Activated gamma-delta T cell treated with anti-CD3 and anti-CD28 coated beads, Interleukin-2, amount 50 U/mL, for 16 hours (primary cell): Measurements from ENCODE around the gene GLS.
"Not testable (repeated sequence)": the region's sequence is repeated elsewhere in the genome, so short reads cannot be mapped to it uniquely, and the experiment has no call there.

Source experiments
- DNase-seq: peaks from one replicate; pipeline ENCODE4 v3.0.0-alpha.2; 2020; ENCODE audit warnings: low read depth

The GLS gene

DNA sequence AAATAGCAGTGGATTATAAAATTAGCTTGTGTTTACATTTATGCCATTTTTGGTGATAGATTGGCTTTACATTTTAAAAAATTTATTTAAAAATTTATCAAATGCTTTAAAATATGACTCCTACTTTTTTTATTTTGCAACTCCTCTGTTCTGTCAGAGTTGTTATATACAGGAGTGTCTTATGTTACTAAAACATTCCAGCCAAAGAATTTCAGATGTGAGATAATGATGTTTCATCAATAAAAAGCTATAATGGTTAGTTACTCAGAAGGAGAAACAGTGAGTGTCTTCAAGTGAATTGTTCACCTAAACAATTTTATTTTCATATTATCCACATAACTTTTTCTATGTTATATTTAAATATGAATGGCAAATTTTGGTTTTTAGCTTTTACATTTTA, 52.7 kb downstream of the GLS start:
- DNase-seq: no peak

DNA sequence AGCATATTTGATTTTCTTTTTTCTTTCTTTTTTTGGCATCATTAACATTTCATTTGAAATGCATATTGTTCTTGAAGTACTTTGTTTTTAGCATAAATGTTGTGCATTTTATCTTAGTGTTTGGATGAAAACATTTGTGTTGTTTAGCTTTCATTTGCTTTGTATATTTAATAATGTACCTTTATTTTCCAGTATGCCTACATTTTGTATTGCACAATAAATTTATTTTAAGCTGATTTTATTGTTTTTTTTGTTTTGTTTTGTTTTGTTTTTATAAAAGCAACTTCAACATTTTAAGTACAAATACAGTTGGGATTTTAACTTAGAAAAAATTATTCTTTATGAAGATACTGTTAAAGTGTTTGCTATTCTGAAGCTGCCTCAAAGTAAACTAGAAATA, 54.4 kb downstream of the GLS start:
- no peak for DNase-seq

GRCh38 chr2:190938771-190939335, 58.2 kb downstream of the GLS start:
- DNase-seq: no peak

GRCh38 chr2:190940454-190940853, 59.8 kb downstream of the GLS start:
- DNase-seq: no peak

DNA sequence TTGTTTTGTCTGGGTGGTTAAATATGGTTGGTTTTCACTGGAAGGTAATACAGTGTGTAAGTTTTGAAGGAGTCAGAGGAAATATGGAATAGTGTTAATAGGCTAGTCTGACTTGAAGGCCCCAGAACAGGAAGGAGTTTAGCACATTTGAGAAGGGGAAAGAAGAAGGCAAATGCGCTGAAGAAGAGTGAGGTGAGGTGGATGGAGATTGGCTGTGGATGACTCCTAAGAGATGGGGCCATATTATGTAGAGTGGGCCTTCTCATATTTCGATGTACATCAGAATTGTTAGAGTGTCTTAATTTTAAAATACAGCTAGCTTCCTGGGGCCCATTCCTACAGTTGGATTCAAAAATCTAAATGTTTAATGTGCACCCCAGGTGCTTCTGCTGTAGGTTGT, 61.0 kb downstream of the GLS start:
- no peak for DNase-seq

GRCh38 chr2:190942697-190943096, 62.1 kb downstream of the GLS start:
- no peak for DNase-seq

DNA sequence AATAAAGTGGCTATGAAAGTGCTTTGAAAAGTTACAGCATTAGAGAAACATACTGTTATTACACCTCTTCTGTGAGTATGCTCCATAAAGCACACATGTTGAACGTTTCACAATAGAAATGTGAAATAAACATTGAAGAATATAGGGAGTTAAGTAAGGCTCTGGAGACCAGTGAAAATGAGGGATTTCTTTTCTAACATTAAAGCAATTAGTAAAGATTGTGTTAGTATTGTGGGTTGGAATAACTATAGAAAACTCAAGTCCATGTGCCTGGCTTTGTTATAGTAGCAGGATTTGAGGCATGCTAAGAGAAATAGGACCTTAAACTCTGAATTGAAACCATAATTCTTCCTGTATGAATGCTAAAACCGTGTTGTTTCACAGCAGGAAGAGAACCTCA, 63.1 kb downstream of the GLS start:
- no peak for DNase-seq

DNA sequence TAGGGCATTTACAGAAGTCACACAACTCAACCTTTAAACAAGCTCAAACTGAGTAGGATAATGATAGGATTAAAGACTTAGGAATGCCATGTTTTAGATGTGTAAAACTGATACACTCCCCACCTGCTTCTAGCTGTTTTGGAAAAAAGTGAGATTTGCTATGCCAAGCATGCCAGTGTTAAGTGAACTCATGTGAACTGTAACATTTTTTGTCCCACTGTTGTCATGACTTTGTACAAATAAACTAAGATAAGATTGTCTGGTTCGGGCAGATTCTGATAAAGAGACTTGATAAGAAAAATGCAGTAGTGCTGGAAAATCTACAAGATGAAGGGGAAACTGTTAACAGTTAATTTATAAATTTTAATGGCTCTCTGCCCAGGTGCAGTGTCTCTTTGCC, 66.5 kb downstream of the GLS start:
- DNase-seq: no peak

DNA sequence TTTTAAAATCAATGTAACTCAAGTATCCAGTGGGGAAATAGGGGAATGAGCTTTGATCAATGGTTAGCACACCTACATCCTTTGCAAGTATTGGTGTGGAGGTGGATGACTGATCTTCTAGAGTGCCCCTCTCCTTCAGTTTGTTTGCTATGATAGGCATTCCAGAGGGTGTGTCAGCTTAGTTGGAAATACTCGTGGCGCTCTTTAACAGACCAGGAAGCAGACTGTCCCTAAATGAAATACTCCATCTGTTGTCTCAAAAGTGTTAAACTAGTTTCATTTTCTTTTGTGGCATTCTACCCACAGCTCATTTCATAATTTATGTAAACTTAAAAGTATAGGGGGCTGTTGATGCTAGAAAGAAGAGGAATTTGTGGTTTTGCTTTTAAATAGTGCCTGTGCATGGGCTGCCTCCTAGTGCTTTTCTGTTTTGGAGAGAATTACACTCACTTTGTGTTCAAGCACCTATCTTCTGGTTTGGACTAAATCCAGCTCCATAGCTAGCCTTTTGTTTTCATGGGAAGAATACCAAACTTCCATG, 67.2 kb downstream of the GLS start:
- DNase-seq: no peak

DNA sequence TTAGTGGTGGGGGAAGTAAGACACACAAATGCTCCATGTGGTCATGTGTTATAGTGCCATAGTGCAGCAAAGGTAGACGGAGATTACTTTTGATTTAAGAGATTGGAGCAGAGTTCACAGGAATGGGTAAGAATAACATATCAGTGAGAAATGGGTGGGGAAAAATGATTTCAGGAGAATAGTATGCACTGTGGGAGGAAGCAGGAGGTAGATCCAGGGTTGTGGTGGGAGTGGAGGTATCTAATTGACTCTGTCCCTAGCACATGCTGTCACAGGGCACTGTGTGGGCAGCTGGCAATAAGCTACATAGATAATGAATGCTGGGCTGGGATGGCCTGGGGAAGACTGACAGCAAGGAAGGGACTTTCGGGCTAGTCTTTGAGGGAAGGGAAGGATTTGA, 68.0 kb downstream of the GLS start:
- no peak for DNase-seq

DNA sequence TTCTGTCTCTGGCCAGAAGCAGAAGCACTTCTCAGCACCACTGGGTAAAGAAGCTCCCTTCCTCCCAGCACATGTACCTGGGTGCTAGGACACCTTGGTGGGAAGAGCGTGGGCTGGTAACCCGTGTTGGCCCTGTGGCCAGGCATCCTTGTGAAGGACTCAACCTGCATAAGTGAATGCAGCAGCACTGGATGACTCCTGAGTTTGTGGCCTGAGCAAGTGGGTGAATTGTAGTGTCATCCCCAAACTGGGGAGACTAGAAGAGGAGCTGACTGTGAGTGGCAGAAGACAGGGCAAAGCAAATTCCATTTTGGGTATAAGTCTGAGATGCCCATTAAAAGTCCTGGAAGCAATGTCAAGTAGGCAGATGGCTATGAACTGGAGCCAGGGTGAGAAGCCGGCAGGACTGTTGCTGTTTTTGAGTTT, 70.0 kb downstream of the GLS start:
- no peak for DNase-seq

- no peak for DNase-seq
Measured at GRCh38 chr2:190953257-190953656, 72.6 kb downstream of the GLS start.

DNA sequence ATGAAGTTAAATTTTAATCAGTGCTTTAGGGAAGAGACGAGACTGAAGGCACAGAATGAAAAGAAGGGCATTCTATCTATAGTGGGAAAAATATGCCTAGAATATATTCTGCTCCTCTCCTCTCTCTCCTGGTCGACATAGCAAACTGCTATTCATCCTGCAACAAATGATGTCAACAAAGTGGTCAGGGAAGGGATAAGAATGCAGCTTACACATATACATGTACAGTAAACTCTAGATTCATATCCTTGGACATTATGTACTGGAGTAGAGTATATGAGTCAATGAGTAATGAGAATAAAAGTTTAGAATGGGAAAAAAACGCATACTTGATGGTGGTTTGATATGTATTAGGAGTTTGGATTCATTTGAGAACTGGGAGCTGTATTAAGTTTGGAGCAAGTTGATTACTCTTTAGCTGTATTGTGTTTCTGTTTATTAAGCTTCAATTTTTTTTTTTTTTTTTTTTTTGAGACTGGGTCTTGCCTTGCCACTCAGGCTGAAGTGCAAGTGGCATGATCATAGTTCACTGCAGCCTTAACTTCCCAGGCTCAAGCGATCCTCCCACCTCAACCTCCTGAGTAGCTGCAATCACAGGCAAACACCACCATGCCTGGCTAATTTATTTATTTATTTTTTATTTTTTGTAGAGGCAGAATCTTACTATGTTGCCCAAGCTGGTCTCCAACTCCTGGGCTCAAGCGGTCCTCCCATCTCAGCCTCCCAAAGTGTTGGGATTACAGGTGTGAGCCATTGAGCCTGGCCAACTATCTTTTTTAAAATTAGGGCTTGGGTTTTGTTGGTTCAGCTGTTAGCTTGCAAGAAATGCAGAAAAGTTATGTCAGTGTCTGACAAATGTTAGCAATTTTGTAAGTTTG, 79.5 kb downstream of the GLS start:
- DNase-seq: no peak

DNA sequence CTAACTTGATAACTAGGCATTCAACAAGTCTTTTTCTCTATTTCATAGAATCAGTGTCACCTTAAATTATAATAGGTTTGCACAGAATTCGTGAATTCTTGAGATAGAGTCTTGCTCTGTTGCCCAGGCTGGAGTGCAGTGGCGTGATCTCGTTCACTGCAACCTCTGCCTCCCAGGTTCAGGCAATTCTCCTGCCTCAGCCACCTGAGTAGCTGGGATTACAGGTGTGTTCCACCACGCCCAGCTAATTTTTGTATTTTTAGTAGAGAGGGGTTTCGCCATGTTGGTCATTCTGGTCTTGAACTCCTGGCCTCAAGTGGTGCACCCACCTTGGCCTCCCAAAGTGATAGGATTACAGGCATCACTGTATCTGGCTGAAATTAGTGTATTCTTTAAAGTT, 80.5 kb downstream of the GLS start:
- not testable (repeated sequence) for DNase-seq

GRCh38 chr2:190961918-190962487, 81.4 kb downstream of the GLS start:
- DNase-seq: no peak

DNA sequence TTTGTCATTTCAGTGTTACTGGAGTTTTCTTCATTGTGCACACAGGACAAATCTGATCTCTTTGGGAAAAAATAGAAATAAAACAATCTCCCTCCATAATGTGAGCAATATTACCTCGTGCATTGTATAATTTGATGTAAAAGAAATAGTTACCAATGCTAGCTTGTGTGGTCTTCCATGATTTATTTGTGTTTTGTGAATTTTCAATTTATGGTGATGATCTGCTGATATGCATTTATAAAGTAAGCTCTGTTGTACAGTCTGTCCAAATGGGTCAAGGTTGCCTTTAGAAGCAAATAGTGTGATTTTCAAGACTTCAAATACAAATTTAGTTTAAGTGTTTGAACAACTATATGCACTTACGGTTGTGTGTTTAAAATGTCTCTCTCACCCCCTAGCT, 82.5 kb downstream of the GLS start:
- DNase-seq: no peak

DNA sequence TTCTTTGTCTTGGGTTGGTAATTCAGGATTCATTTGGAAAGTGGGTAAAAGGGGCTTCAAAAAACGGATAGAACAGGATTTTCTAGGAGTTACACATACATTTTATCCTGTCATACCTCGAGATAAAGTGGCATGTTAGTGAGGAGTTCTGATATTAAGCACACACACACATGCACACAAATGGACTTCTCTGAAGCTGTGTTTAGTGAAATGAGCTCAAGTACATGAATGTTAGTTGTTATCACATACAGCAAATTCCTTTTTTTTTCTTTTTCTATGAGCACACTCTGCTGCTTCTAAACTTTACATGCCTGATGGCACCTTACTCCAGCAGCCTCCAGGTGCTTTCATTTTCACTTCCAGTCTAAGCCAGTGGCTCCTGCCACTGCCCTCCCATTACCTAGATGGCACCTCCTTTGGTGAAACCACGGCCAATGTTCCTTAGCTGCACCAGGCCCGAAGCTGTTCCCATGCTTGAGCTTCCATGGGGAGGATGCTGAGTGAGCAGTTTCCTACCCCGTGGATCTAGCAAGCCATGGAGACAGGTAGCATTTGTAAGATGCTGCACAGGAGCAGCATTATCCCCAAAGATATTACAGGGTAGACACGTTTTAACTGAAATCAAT, 83.7 kb downstream of the GLS start:
- DNase-seq: no peak

- no peak for DNase-seq
Measured at GRCh38 chr2:190965580-190966222, 85.1 kb downstream of the GLS start.

GRCh38 chr2:190968522-190968921, 87.9 kb downstream of the GLS start:
- DNase-seq: no peak

- DNase-seq: no peak
Measured at GRCh38 chr2:190970160-190970559, 89.5 kb downstream of the GLS start.

GRCh38 chr2:190970873-190971506, 90.4 kb downstream of the GLS start:
- no peak for DNase-seq

DNA sequence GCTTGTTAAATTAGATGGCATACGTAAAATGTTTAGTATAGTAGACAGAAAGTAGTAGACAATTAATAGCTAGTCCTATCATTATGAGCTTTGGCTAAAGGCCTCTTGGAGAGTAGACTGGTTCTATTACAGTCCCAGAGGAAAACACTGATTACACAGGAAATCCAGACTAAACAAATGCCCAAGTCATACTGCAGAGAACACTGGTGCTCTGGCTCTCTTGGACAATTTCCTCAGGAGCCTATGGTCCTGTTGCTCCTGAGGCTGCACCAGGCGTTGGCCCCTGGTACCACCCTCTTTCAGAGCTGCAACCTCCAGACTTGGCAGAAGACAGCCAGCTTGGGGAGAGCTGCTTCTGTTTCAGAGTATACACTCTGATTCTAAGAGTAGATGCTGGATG, 91.6 kb downstream of the GLS start:
- DNase-seq: no peak
